ENCODE results near the gene EHD4.

GRCh38 chr15:41891226-41891625, 81.1 kb downstream of the EHD4 start:
- TF ChIP-seq CTCF (IDR thresholded peaks at IDR 0.05; ENCODE audit: low read length): no peak
- TF ChIP-seq EZH2 (optimal IDR thresholded peaks at IDR 0.05; ENCODE audit: low read depth, low read length): no peak
- TF ChIP-seq EZH2phosphoT487 (IDR thresholded peaks at IDR 0.05; ENCODE audit: low read length): no peak

Data from MM.1S (cell line).